Measurements from ENCODE around the gene MYO1B. TPM values are rescaled to one million over a fixed set of nuclear protein-coding genes. Genes with fewer than 3 reads are reported as not detected.

Gene MYO1B
- total and polyA plus RNA-seq, 2 donors (not counting 1 experiment from before 2014, with no cell fraction given), result 151 to 194 TPM

- Histone ChIP-seq H3K27ac (ENCODE audit: insufficient read depth, low read length) (no peak overlapping the region), H2AFZ (ENCODE audit: low read length) (no peak overlapping the region)
- DNase-seq (ENCODE audit: low read depth in 2 of 2), result no peak
Observed at GRCh38 chr2:191291471-191291870, 46.3 kb downstream of the MYO1B start.

GRCh38 chr2:191292869-191293268 lies 47.7 kb downstream of the MYO1B start:
- Histone ChIP-seq H3K4me1 (ENCODE audit: control insufficient read depth, extremely low read depth, insufficient read depth, low read length) (peaks cover 38% of the 10 kb centered on the region), H3K9me3 (ENCODE audit: control insufficient read depth, insufficient read depth, low read depth, low read length) (no peaks in the 10 kb centered on the region), H3K36me3 (ENCODE audit: control insufficient read depth, insufficient read depth, low read length) (no peaks in the 10 kb centered on the region), H3K27ac (ENCODE audit: insufficient read depth, low read length) (no peak overlapping the region), H3K79me2 (ENCODE audit: control insufficient read depth, insufficient read depth, low read length) (peaks cover 79% of the 10 kb centered on the region), H3K27me3 (ENCODE audit: control insufficient read depth, insufficient read depth, low read length) (no peaks in the 10 kb centered on the region), H4K20me1 (ENCODE audit: control insufficient read depth, extremely low read depth, insufficient read depth, low read length) (no peaks in the 10 kb centered on the region), H3K4me3 (replicated peaks in 1 of 4; ENCODE audit: control extremely low read depth in 1 of 4, insufficient read depth in 1 of 4, low read depth in 3 of 4, low read length in 4 of 4) (no peak overlapping the region), H2AFZ (ENCODE audit: low read length) (no peak overlapping the region), H3K4me2 (ENCODE audit: extremely low read depth, insufficient read depth, low read length) (no peak overlapping the region), H3K9ac (ENCODE audit: insufficient read depth, low read length) (no peak overlapping the region)
- no peak for DNase-seq (ENCODE audit: low read depth in 2 of 2)
- TF ChIP-seq EZH2 (IDR thresholded peaks at IDR 0.05; ENCODE audit: low read length, missing control alignments) (no peak), CTCF (conservative IDR thresholded peaks at IDR 0.05 in 1 of 2, IDR thresholded peaks at IDR 0.05 in 1 of 2; ENCODE audit: low read depth in 1 of 2, low read length in 2 of 2) (no peak)

More at GRCh38 chr2:191291471-191291870, 46.3 kb downstream of the MYO1B start:
- Histone ChIP-seq H3K27me3 (ENCODE audit: control insufficient read depth, insufficient read depth, low read length) (no peaks in the 10 kb centered on the region), H3K4me2 (ENCODE audit: extremely low read depth, insufficient read depth, low read length) (no peak overlapping the region), H3K9ac (ENCODE audit: insufficient read depth, low read length) (no peak overlapping the region), H3K9me3 (ENCODE audit: control insufficient read depth, insufficient read depth, low read depth, low read length) (no peaks in the 10 kb centered on the region), H3K79me2 (ENCODE audit: control insufficient read depth, insufficient read depth, low read length) (peaks cover 76% of the 10 kb centered on the region), H4K20me1 (ENCODE audit: control insufficient read depth, extremely low read depth, insufficient read depth, low read length) (no peaks in the 10 kb centered on the region), H3K4me3 (replicated peaks in 1 of 4; ENCODE audit: control extremely low read depth in 1 of 4, insufficient read depth in 1 of 4, low read depth in 3 of 4, low read length in 4 of 4) (no peak overlapping the region), H3K36me3 (ENCODE audit: control insufficient read depth, insufficient read depth, low read length) (no peaks in the 10 kb centered on the region), H3K4me1 (ENCODE audit: control insufficient read depth, extremely low read depth, insufficient read depth, low read length) (peaks cover 29% of the 10 kb centered on the region)
- no peak for TF ChIP-seq EZH2 (IDR thresholded peaks at IDR 0.05; ENCODE audit: low read length, missing control alignments)
- TF ChIP-seq CTCF (conservative IDR thresholded peaks at IDR 0.05 in 1 of 2, IDR thresholded peaks at IDR 0.05 in 1 of 2; ENCODE audit: low read depth in 1 of 2, low read length in 2 of 2), result no peak

GRCh38 chr2:191295088-191295487 lies 49.9 kb downstream of the MYO1B start:
- Histone ChIP-seq H3K27me3 (ENCODE audit: control insufficient read depth, insufficient read depth, low read length) (no peaks in the 10 kb centered on the region), H4K20me1 (ENCODE audit: control insufficient read depth, extremely low read depth, insufficient read depth, low read length) (no peaks in the 10 kb centered on the region), H3K27ac (ENCODE audit: insufficient read depth, low read length) (no peak overlapping the region), H3K4me3 (replicated peaks in 1 of 4; ENCODE audit: control extremely low read depth in 1 of 4, insufficient read depth in 1 of 4, low read depth in 3 of 4, low read length in 4 of 4) (no peak overlapping the region), H3K79me2 (ENCODE audit: control insufficient read depth, insufficient read depth, low read length) (peaks cover 73% of the 10 kb centered on the region), H2AFZ (ENCODE audit: low read length) (no peak overlapping the region), H3K36me3 (ENCODE audit: control insufficient read depth, insufficient read depth, low read length) (no peaks in the 10 kb centered on the region), H3K9ac (ENCODE audit: insufficient read depth, low read length) (no peak overlapping the region), H3K4me2 (ENCODE audit: extremely low read depth, insufficient read depth, low read length) (no peak overlapping the region), H3K9me3 (ENCODE audit: control insufficient read depth, insufficient read depth, low read depth, low read length) (no peaks in the 10 kb centered on the region), H3K4me1 (ENCODE audit: control insufficient read depth, extremely low read depth, insufficient read depth, low read length) (peaks cover 45% of the 10 kb centered on the region)
- TF ChIP-seq EZH2 (IDR thresholded peaks at IDR 0.05; ENCODE audit: low read length, missing control alignments) (no peak), CTCF (conservative IDR thresholded peaks at IDR 0.05 in 1 of 2, IDR thresholded peaks at IDR 0.05 in 1 of 2; ENCODE audit: low read depth in 1 of 2, low read length in 2 of 2) (no peak)
- no peak for DNase-seq (ENCODE audit: low read depth in 2 of 2)

All from fibroblast of lung (primary cell).